GM19099 (cell line): ENCODE data around the gene PNCK.

Experiments
- POLR2A ChIP-seq: IDR thresholded peaks from 3 replicates; pipeline ENCODE4 v1.6.1; 2011; ENCODE audit warnings: low read depth; ENCODE audit not compliant: insufficient read length; ENCODE audit errors: extremely low read depth

PNCK gene

DNA sequence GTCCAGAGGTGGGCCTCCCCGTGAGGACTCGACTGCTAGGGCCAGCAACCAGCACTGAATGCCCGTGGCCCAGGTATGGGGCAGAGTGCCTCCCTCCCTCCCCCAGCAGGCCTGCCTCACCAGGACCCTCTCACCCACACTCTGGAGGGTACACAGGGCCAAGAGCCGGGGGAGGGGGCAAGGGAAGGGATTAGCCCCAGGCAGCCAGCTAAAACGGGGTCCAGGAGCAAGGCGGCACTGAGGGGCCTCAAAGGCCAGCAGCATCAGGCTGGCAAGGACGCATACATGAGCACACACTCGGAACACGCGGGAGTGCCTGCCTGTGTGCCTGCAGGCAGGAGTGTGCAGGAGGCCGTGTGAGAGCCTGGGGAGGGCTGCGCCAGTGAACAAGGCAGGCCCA lies 44.9 kb downstream of the PNCK start:
- TF ChIP-seq POLR2A, result no peak

DNA sequence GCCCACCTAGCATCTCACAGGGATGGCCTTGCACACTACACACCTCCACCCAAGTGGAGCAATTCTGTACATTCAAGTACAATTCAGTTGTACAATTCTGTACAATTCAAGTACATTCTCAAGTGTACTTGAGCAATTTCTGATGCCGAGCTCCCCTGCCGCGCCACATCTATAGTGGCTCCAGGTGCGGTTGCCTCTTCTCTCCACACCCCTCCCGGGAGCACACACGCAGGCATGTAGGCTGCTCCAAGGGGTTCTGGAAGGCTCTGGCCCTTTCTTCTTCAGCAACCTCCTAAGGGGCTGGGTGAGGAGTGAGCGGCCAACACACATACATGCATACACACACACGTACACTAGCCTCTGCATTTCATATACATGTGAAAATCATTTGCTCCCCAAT lies 45.5 kb downstream of the PNCK start:
- no peak for TF ChIP-seq POLR2A

DNA sequence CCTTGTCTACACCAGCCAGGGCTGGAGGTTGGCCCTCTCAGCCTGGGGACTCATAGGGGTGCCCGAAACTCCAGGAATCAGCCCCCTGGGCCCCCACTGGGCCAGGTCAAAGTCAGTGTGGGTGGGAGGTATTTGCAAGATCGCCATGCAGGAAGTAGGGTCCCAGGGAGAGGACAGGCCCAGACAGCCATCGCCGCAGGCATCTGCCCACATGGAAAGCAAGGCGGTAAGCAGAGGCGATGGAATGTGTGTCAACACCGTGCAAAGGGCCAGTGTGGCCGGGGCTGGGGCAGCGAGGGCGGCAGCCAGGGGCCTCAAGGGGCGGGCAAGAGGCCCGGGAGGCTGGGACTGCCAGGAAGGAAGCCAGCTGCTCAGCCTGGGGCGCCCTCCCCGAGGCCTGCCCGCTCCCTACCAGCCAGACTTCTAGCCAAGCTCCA lies 45.9 kb downstream of the PNCK start:
- no peak for TF ChIP-seq POLR2A

DNA sequence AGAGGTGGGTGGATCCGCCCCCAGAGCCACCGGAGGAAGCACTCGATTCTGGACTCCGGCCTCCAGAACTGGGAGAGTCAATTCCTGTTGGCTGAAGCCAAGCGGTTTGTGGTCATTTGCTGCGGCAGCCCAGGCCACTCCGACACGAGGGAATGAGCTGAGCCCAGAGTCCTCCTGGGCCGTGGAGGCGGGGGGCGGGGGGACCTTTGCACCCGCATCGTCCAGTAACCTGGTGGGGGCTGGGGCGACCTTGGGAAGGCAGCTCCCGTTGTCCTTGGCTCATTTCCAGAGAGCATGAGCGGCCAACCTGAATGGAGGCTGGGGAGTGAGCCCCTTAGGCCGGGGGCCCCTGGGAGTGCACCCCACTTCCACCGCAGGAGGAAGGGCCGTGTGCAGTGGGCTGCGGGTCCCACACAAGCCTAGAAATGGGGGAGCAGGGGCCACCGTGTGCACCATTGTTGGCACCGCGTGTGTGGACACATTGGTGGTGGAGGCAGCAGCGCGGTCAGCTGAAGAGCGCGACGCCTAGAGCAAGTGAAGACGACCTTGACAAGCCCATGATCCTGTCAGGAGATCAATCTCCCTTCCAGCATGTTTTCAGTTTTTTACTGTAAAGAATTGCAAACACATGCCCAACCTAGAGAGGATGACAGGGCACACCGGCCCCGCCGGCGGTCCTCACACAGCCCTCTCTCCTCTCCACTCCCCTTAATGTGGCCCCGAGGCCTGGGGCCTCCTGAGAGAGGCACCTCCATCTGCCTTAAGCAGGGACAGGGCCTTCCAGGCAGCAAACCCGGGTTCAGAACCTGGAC lies 46.5 kb downstream of the PNCK start:
- TF ChIP-seq POLR2A, result no peak

DNA sequence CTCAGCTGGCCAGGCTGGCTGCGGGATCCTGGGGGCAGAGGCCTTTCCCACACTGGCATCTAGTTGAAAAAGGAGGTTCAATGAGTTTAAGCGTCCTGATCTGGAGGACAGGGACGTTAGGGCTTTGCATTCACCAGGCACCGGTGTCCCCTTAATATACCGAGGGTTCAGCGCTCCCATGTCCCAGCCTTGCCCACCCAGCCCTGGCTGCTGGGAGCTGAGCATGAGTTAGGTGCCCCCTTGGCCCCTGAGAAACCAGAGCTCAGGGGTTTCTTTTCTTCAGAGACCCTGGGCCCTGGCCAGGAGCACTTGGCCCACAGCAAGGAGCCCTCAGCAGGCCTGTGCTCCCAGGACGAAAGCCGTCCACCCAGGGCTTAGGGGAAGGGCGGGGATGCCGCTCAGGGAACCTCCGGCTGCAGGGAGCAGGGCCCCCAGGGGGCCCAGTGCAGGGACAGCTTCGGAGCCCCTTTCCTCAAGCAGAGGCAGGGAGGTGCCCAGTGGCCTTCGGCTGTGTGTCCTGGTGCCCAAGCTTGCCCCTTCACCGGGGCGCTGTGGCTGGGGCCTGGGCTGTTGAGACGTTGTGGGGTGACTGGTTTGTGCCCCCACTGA lies 47.5 kb downstream of the PNCK start:
- TF ChIP-seq POLR2A, result no peak

DNA sequence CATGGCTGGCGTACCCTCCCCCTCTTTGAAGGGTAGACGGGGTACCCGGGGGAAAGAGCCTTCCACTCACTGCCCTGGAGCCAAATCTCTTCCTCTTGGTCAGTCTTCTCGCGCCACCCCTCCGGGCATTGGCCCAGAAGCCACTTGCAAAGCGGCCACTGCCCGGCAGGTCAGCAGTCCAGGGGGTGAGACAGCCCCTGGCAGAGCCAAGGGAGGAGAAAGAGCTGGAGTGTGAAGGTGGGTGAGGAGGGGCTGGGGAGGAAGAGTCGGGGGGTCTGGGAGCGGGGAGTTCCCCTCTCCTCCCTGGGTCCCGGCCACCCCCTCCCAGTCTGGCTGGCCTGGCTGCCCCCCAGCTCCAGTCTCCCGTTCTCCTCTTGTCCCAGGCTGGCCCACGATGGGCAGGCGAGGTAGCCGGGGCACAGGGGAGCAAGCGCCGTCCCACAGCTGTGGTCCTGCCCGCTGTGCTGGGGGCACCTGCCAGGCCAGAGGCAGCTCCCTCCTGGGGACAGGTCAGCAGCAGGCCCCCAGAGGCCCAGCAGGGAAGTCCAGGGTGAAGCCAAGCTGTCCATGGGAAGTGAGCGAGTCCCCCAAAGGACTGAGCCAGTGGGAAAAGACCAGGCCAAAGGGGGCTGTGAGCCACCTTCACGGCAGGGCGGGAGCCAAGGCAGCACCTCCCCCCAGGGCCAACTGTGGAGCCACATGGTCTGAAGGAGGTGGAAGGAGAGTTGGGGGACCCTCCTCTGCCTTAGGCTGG lies 48.2 kb downstream of the PNCK start:
- no peak for TF ChIP-seq POLR2A

DNA sequence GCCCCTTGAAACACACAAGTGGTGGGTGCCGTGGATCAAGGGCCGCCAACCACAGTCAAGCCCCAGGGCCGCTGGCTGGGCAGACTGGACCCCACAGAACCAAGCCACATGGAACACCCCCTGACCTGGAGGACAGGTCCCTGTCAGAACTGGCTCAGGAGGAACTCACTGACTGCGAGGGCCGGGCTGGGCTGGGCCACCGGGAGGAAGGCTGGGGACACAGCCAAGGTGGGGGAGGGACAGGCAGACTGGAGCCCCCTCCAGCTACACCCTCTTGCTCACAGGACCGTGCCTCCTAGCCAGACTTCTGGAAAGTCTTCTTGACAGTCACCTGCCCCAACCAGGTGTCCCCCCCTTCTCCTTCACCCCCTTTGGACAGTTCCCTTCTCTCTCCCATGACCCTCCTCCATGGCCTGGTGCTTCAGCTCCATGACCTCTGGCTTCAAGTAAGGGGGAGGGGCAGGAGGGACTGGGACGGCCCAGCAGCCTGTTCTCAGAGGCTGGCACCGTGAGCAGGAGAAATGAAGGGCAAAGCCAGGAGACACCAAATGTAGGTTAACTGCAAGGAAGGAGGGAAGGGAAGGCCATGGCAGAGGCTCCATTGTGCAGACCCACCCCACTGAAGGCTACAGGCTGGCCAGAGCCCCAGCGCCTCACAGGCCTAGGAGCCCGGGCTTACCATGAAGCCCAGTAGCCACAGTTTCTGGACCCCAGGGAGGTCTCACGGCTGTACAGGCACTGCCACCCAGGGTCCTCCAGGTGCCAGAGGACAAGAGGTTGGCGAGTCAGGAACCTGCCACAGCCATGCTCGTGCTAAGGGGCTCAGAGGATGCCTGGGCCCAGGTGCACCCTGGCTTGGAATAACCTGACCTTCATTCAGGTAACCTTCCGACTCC lies 49.2 kb downstream of the PNCK start:
- TF ChIP-seq POLR2A, result no peak

DNA sequence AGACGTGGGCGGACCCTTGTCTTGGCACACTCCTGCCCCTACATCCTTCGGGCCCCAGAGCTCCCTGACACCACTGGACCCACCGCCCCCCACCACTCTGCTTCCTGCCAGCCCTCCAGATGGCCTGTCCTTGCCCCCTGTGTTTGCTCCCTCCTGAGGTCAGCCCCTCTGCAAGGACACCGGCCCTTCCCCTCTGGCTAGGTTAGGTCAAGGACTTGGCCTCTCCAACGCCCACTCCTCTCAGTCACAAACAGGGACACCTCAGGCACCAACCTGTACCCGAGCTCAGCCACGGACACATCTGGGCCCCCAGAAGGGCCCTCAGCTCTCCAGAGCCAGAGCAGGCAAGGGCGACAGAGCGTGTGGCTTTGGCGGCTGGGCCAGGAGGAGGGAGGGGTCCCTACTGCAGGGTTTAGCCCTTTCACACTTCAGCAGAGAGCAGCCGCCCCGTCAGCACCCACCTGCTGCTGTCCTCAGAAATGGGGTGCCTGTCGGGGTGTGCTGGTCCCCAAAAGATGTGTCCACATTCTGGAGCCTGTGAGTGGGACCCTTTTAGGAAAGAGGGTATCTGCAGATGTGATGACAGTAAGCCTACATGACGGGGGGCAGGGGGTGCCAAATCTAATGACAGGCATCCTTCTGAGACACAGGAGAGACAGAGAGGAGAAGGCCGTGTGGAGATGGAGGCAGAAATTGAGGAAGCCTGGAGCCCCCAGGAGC lies 50.1 kb downstream of the PNCK start:
- TF ChIP-seq POLR2A, result no peak

DNA sequence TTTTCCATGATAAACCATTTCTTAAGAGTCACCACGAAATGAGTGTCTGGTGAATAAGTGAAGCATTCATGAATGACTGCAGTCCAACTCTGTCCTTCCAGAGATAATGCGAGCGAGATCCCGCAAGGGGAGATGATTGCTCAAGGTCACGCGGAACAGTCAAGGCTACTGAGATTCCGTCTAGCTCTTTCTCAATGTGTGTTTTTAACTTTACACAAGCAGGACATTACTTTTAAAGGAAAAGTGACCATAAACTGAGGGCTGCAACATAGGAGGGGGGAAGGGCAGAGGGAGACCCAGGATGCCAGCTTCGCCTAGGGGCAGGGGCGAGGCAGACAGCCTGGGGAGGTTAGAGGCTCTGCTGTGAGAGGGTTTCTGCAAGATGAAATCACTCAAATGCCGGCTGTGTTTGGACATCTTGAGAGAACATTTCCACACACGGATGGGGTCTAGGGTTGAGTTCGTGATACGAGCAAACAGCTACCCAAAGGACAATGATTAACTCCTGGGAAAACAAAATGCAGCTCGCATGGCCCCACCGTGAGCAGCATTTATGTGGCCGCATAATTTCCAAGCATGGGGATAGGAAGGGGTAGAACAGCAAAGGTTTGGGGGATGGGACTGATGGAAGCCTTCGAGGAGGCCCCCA lies 50.8 kb downstream of the PNCK start:
- no peak for TF ChIP-seq POLR2A

DNA sequence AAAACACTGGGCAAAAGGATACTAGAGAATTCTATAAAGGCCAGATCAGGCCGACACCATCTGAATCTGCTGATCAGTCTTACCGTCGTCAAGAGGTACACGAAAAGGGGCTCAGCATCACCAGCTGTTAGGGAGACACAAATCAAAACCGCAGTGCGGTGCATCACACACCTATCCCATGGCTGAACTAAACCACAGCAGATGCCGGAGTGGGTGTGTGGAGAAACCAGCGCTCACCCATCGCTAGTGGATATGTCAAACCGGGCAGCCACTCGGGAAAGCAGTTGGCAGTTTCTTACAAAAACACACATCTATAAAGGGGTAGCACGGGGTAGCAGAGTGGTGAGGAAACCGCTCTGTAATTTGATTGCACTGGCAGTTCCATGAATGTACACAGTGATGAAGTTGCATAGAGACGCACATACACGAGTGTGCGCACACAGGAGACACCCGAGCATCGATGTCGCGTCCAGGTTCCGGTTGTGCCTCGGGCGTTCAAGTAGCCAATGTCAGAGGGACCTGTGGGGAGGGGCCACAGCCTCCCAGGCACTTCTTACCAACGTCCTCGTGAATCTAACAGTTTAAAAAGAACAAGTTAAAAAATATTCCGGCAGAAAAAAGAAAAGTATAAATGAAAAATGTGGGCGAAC lies 51.5 kb downstream of the PNCK start:
- no peak for TF ChIP-seq POLR2A

DNA sequence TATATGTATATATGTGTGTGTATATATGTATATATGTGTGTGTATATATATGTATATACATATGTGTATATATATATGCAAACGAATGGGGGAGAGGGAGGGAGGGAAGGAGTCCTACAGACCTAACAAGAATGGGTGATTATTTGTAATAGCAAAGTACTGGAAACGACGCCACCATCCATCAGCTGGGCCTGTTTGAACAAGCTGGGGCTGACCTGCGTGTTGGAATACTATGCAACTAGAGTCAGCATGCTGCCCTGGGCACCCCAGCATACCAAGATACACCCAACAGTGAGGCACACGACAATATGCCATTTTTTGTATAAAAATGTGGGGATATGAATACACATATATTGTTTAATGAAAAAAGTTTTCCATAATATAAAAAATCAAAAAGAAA lies 53.0 kb downstream of the PNCK start:
- no peak for TF ChIP-seq POLR2A
